ENCODE results near the gene PDE4D.

- TF ChIP-seq CTCF (IDR thresholded peaks at IDR 0.05) (no peak), POLR2A (IDR thresholded peaks at IDR 0.05) (no peak)
Observed at GRCh38 chr5:59792983-59793585, 100.4 kb downstream of the PDE4D start.

Data from heart left ventricle (tissue), 13 donors.